HepG2 (cell line): ENCODE data around the gene ADAR. TPM values are rescaled to one million over a fixed set of nuclear protein-coding genes. Genes with fewer than 3 reads are reported as not detected.
A peak's percentile ranks its signal among the peaks of the same experiment; 100 is the strongest.

Experiments
- CEBPG ChIP-seq: IDR thresholded peaks from 2 replicates; pipeline ENCODE4 v1.6.1; 2016
- MATR3 ChIP-seq: sonication (generic); formaldehyde crosslinking; IDR thresholded peaks from 2 replicates; pipeline ENCODE4 v1.4.0; 2020; ENCODE audit warnings: missing genetic modification reagents
- MED8 ChIP-seq: sonication (generic); formaldehyde crosslinking; IDR thresholded peaks from 2 replicates; pipeline ENCODE4 v1.8.1; 2023; ENCODE audit warnings: mild to moderate bottlenecking, missing genetic modification reagents; ENCODE audit not compliant: insufficient replicate concordance
- MXD1 ChIP-seq: sonication (generic); formaldehyde crosslinking; IDR thresholded peaks from 2 replicates; pipeline ENCODE4 v1.4.0; 2020; ENCODE audit warnings: mild to moderate bottlenecking, missing genetic modification reagents
- NAIF1 ChIP-seq: sonication (generic); formaldehyde crosslinking; IDR thresholded peaks from 2 replicates; pipeline ENCODE4 v1.5.0; 2020; ENCODE audit warnings: mild to moderate bottlenecking, missing genetic modification reagents, borderline replicate concordance
- PHF20 ChIP-seq: sonication (generic); formaldehyde crosslinking; IDR thresholded peaks from 2 replicates; pipeline ENCODE4 v1.5.0; 2020; ENCODE audit warnings: mild to moderate bottlenecking, missing genetic modification reagents
- SCMH1 ChIP-seq: sonication (generic); formaldehyde crosslinking; IDR thresholded peaks from 2 replicates; pipeline ENCODE4 v1.9.0; 2021; ENCODE audit warnings: missing genetic modification reagents, mild to moderate bottlenecking, borderline replicate concordance
- SRSF9 ChIP-seq: fragments of 200-400 bp; formaldehyde crosslinking; IDR thresholded peaks from 2 replicates; pipeline ENCODE4 v1.6.1; 2018; ENCODE audit warnings: borderline replicate concordance, mild to moderate bottlenecking, low read depth, low read length; ENCODE audit not compliant: insufficient read depth, poor library complexity, severe bottlenecking
- TIGD3 ChIP-seq: sonication (generic); formaldehyde crosslinking; IDR thresholded peaks from 2 replicates; pipeline ENCODE4 v1.5.1; 2020; ENCODE audit warnings: mild to moderate bottlenecking, missing genetic modification reagents, borderline replicate concordance
- ZNF512 ChIP-seq: sonication (generic); formaldehyde crosslinking; IDR thresholded peaks from 2 replicates; pipeline ENCODE4 v1.4.0; 2020; ENCODE audit warnings: mild to moderate bottlenecking, missing genetic modification reagents
- ZNF558 ChIP-seq: sonication (generic); formaldehyde crosslinking; IDR thresholded peaks from 2 replicates; pipeline ENCODE4 v1.9.0; 2022; ENCODE audit warnings: mild to moderate bottlenecking, missing genetic modification reagents, borderline replicate concordance
- ZNF709 ChIP-seq: sonication (generic); formaldehyde crosslinking; IDR thresholded peaks from 2 replicates; pipeline ENCODE4 v1.5.0; 2020; ENCODE audit warnings: mild to moderate bottlenecking, missing genetic modification reagents
- polyA plus RNA-seq, 8 experiments: library from polyadenylated mRNA; depleted of rRNA in 3 of 8; stranded (reverse) in 7 of 8; unstranded in 1 of 8; fragments of >200 nt; fragmentation: Illumina TruSeq in 4 of 8; extraction: Trizol in 4 of 8; gene quantifications; 2 replicates each; pipeline versions ENCODE4 v1.2.1 to v1.2.3, GENCODE V29; 2011 to 2016; ENCODE audit warnings: low read depth in 4 of 8, missing spikeins in 1 of 8, mixed read lengths in 1 of 8; ENCODE audit not compliant: insufficient read depth in 1 of 8
- total RNA-seq, 5 experiments: library from RNA; depleted of rRNA; stranded (reverse); fragments of >200 nt; fragmentation: Illumina TruSeq; extraction: Trizol; gene quantifications; 2 replicates each; pipeline ENCODE4 v1.2.3, GENCODE V29; 2016; ENCODE audit warnings: low read depth in 1 of 5
- TF ChIP-seq, protein P1 (sequence below): IDR thresholded peaks from 2 replicates; pipeline ENCODE4 v1.4.0; 2020; ENCODE audit warnings: mild to moderate bottlenecking, missing genetic modification reagents
- TF ChIP-seq, protein P2 (sequence below): sonication (generic); formaldehyde crosslinking; IDR thresholded peaks from 2 replicates; pipeline ENCODE4 v1.5.1; 2020; ENCODE audit warnings: mild to moderate bottlenecking, missing genetic modification reagents

The ADAR gene
- total and polyA plus RNA-seq, 2 of the 13 experiments (the other 11 are each of a cell fraction or from before 2014, with no cell fraction given): 70.8 to 86.2 TPM

DNA sequence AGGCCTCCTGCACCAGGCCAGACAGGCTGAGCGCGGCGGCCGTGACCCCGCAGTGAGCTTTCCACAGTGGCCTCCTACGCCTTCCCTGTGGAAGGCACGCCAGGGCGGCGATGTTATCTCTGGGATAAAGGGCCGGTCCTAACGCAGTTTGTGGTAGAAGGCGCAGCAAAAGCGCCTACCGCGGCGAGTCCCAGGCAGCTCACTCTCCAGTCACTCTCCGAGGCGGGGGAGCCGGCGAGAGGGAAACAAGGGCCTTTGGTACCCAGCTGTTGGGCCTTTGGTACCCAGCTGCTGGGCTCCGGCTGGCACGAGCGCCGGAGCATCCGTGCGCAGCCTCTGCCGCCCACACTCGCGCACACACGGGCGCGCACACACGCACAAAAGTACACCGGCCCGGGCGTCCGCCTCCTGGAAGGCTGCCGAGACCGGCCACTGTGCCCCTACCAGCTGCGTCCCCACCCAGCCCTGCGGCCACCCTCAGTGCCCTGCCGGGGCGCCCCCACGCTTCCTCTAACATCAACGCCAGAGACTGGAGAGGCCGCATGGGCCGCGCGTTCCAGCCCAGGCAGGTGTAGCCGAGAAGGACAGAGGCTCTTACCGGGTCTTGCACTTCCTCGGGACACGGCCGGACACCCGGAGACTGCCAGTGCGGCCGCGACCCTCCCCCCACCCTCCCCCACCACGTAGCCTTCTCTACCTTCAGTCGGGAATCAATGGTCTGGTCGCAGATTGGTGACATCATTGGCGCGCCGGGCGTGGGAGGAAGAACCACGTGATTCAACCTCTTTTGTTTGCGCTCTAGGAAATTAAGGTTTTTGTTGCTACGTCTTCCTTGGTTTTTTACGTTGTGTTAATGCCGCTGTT, 19.5 kb upstream of the ADAR start (continued):
- TF ChIP-seq, protein P1, sequence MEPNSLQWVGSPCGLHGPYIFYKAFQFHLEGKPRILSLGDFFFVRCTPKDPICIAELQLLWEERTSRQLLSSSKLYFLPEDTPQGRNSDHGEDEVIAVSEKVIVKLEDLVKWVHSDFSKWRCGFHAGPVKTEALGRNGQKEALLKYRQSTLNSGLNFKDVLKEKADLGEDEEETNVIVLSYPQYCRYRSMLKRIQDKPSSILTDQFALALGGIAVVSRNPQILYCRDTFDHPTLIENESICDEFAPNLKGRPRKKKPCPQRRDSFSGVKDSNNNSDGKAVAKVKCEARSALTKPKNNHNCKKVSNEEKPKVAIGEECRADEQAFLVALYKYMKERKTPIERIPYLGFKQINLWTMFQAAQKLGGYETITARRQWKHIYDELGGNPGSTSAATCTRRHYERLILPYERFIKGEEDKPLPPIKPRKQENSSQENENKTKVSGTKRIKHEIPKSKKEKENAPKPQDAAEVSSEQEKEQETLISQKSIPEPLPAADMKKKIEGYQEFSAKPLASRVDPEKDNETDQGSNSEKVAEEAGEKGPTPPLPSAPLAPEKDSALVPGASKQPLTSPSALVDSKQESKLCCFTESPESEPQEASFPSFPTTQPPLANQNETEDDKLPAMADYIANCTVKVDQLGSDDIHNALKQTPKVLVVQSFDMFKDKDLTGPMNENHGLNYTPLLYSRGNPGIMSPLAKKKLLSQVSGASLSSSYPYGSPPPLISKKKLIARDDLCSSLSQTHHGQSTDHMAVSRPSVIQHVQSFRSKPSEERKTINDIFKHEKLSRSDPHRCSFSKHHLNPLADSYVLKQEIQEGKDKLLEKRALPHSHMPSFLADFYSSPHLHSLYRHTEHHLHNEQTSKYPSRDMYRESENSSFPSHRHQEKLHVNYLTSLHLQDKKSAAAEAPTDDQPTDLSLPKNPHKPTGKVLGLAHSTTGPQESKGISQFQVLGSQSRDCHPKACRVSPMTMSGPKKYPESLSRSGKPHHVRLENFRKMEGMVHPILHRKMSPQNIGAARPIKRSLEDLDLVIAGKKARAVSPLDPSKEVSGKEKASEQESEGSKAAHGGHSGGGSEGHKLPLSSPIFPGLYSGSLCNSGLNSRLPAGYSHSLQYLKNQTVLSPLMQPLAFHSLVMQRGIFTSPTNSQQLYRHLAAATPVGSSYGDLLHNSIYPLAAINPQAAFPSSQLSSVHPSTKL (CRISPR knock-in tag): peak; percentile 38
- TF ChIP-seq ZNF558 (CRISPR knock-in tag): peak; percentile 74; the same call in 1 of the 2 replicates
- TF ChIP-seq PHF20 (CRISPR knock-in tag): peak; percentile 92
- TF ChIP-seq, protein P2, sequence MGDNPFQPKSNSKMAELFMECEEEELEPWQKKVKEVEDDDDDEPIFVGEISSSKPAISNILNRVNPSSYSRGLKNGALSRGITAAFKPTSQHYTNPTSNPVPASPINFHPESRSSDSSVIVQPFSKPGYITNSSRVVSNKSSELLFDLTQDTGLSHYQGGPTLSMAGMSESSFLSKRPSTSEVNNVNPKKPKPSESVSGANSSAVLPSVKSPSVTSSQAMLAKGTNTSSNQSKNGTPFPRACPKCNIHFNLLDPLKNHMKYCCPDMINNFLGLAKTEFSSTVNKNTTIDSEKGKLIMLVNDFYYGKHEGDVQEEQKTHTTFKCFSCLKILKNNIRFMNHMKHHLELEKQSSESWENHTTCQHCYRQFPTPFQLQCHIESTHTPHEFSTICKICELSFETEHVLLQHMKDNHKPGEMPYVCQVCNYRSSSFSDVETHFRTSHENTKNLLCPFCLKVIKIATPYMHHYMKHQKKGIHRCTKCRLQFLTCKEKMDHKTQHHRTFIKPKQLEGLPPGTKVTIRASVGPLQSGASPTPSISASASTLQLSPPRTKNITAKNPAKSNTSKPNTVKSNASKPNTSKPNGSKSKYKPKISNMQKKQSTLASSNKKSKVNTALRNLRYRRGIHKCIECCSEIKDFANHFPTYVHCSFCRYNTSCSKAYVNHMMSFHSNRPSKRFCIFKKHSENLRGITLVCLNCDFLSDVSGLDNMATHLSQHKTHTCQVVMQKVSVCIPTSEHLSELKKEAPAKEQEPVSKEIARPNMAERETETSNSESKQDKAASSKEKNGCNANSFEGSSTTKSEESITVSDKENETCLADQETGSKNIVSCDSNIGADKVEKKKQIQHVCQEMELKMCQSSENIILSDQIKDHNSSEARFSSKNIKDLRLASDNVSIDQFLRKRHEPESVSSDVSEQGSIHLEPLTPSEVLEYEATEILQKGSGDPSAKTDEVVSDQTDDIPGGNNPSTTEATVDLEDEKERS (CRISPR knock-in tag): 0 out of 2 replicates have a peak, but pooled peaks have one; percentile 19
- TF ChIP-seq ZNF709 (CRISPR knock-in tag): 0 out of 2 replicates have a peak, but pooled peaks have one; percentile 43
- 0 out of 2 replicates have a peak, but pooled peaks have one; percentile 74 for TF ChIP-seq NAIF1
- TF ChIP-seq MXD1 (CRISPR knock-in tag): peak; percentile 47; the same call in 1 of the 2 replicates
- TF ChIP-seq CEBPG (CRISPR knock-in tag): peak; percentile 86
- no peak for TF ChIP-seq TIGD3 (CRISPR knock-in tag)
- no peak for TF ChIP-seq MATR3 (CRISPR knock-in tag)
- TF ChIP-seq SCMH1 (CRISPR knock-in tag): no peak
- no peak; the same call in 1 of the 2 replicates for TF ChIP-seq ZNF512 (CRISPR knock-in tag)
- TF ChIP-seq SRSF9: no peak
- TF ChIP-seq MED8 (CRISPR knock-in tag): no peak
